Right renal pelvis (tissue), 4 donors: ENCODE data around the gene SPATA2L. TPM values are rescaled to one million over a fixed set of nuclear protein-coding genes. Genes with fewer than 3 reads are reported as not detected.
A peak's percentile ranks its signal among the peaks of the same experiment; 100 is the strongest.

ENCODE experiments used
- DNase-seq, 4 donors: peaks; one replicate each; pipeline ENCODE4 v3.0.0-alpha.2; 2013; ENCODE audit warnings: low read depth in 4 of 4, low spot score in 3 of 4, missing footprints in 1 of 4
- polyA plus RNA-seq, 4 donors: library from polyadenylated mRNA; unstranded; fragments of 120-200 nt; gene quantifications; one replicate each; pipeline ENCODE4 v1.2.1, GENCODE V29; 2013; ENCODE audit not compliant: insufficient read length in 4 of 4

Gene SPATA2L, protein sequence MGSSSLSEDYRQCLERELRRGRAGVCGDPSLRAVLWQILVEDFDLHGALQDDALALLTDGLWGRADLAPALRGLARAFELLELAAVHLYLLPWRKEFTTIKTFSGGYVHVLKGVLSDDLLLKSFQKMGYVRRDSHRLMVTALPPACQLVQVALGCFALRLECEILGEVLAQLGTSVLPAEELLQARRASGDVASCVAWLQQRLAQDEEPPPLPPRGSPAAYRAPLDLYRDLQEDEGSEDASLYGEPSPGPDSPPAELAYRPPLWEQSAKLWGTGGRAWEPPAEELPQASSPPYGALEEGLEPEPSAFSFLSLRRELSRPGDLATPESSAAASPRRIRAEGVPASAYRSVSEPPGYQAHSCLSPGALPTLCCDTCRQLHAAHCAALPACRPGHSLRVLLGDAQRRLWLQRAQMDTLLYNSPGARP
- polyA plus RNA-seq, result 10 to 100 TPM in 1 of 4 donors, 1 to 10 TPM in 3; 5.4 to 11.0 (median 6.0) TPM

DNA sequence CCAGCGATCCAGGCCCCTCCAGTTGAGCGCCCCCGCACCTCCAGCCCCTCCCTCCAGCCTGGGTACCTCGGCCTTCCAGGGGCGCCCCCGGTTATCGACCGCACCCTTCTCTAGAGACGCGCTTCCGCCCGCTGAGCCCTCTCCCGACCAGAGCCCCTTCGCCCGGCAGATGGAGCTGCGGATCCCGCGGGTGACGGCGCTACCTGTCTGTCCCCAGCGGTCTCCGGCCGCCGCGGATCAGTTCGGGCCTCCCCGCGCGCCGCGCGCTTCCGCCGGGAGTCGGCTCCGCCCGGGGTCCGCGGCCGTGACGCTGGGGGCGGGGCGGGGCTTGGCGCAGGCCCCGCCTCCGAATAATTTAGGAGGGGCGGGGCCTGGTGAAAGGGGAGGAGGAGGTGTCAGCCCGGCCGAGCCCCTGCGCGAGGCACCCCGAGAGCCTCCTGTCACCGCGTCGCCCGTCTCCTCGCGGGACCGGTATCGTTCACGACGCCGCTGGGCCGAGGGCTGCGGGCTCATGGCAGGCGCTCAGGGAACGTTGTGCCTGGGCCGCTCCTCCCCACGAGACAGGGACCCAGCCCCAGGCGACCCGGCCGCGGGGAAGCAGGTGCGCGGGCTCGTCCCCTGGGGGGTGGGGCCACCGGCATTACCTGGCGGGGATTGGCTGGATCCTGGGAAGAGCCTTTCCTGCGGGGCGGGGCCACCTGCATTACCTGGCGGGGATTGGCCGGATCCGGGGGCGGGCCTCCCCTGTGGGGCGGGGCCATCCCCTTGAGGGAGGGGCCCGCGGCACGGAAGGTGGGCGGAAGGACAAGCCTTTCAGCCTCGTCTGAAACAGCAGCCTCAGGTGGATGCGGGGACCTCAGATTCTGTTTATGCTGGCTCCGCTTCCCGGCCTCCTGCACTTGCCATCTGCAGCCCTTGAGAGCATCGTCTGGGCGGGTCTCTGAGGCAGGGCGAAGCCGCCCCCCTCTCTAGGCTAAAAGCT lies at the start of gene SPATA2L:
Gene SPATA2L, minus strand, starts transcription at position 281 of the 982 bp plus-strand sequence. CDS start 473 bp downstream, outside the sequence.
- DNase-seq, result peak; percentile 83 to 87 (median 84)

DNA sequence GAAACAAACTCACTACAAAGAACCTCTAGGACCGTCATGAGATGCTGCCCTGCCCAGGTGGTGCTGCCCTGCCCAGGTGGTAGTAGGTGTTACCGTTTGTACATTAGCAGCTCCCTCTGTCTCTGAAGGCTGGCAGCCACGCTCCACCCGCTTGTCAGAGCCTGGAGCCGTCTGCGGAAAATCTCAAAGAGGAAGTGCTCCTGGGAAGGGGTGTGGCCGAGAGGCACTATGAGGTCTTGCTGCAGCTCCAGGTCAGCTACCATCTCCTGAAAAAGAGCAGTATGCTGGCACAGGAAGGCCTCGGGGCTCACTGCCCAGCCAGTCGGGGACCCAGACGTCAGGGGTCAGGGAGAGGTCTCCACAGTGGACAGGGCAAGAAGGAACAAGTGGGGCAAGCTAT lies 48.1 kb upstream of the SPATA2L start:
- peak in 1 of 4 donors; percentile 5 for DNase-seq

DNA sequence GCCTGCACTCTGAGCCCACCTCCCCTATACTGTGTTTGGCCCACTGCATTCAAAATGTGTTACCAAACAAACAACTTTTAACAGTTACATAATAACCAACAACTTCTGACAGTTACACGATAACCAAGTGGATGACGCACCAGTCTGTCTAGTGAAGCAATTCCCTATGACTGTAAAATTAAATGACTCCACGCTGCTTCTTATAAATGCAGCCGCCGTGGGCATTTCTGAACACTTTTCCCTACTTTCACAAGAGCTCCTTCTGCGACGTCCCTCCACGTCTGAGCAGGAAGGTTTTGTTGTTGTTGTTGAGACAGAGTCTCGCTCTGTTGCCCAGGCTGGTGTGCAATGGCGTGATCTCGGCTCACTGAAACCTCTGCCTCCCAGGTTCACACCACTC lies 47.4 kb upstream of the SPATA2L start:
- no peak for DNase-seq

DNA sequence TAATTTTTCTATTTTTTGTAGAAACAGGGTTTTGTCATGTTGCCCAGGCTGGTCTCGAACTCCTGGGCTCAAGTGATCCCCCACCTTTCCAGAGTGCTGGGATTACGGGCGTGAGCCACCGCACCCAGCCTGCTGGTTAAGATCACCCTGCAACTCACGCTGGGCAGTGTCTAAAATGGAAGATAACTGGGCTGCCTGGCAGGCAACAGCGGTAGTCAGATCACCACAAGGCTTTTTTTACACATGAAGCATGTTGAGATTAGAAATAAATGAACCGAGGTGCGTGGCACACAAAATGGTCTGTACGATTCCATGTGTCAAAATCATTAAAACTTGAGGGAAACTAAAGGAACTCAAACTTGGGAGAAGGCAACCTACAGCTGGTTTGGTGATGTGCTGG lies 46.6 kb upstream of the SPATA2L start:
- no peak for DNase-seq

DNA sequence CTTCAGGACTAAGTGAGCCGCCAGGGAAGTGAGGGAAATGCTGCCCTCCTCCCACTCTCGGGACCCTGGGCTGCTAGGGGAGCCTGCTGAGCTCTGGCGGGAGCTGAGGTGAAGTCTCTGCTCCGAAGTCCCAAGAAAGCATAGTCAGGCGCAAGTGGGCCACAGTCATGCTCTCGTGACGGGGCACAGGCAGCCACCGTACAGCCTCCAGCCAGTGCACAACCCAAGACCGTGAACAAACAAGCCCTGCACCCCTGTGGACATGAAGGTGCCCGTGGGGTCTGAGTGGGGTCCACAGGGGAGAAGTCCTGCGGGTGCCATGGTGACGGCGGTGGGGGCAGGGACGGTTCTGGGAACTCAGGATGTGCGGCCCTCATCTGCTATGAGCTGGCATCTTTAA lies 44.5 kb upstream of the SPATA2L start:
- no peak for DNase-seq

DNA sequence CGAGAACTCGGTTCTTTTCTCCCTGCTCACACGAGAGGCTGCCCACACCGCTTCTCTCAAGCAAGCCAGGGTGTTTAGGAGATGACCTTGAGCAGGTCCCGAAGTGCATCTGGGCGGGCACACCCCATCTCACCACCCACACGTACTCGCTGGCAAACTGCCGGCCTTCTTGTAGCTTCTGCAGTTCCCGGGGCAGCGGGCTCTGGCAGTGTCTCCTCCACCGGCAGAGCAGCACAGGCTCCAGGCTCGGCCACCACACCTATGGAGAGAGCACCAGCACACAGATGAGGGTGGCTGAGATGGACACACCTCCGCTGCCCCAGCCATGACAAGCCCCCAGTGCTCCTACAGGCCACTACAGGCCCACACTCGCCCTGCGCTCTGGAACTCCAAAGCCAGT lies 43.3 kb upstream of the SPATA2L start:
- no peak for DNase-seq

DNA sequence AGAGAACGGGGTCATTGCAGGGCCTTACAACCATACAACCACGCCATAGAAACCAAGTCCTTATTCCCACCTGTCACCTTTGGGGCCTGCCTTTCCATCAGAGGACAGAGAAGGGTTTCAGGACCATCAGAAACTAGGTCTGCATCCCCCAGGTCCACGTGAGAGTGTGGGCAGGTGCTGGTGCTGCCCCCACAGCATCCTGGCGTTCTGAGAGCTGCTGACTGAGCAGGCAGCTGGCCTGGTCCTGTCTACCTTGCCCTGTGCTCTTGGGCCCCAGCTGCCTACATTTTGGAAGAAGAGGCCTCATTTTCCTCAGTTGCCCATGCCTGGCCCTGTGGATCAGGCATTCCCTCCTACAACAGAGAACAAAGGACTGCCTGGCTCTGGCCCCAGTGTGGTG lies 41.4 kb upstream of the SPATA2L start:
- no peak for DNase-seq

DNA sequence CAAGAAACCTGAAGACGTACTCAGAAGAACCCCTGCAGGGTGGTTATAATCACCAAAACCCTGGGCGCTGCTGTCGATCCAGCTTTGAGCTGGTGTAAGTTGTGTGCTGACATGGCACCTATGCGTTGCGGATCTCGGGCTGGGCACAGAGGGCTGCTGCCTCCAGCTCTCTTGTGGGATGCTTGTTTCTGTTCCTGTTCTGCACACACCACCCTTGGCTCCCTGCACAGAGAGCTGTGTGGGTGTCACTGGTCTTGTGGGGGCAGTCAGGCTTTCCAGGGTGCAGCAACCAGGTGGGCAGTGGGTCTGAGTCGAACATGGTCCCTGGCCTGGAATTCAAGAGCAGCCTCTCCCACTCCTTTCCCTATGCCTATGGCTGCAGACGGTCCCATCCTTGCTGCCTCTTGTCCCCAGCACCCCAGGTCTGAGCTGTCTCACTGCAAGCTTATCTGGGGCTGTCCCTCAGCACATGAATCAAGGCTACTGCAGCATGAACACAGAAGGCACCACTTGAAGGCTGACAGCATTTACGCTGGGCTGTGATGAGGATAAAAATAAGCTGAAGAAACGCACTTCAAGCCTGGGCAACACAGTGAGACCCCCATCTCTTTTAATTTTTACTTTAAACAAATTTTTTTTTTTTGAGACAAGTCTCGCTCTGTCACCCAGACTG lies 40.0 kb upstream of the SPATA2L start:
- no peak for DNase-seq

DNA sequence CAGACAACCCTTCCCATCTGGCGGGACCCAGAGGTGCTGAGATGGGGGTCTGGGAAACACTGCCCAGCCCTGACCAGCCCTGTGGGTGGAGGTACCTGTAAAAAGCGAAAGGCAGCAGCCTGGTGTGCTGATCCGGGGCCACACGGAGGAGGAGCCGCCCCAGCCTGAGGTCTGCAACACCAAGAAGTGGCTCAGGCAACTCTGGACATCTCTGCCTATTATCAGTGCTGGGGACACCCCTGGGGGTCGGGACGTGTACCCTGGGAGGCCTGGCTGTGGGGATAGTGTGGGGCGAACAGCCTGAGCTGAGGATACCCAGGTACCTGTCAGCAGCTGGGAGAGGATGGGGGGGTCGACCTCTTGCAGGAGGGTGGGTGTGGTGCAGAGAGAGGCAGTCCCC lies 37.9 kb upstream of the SPATA2L start:
- no peak for DNase-seq

DNA sequence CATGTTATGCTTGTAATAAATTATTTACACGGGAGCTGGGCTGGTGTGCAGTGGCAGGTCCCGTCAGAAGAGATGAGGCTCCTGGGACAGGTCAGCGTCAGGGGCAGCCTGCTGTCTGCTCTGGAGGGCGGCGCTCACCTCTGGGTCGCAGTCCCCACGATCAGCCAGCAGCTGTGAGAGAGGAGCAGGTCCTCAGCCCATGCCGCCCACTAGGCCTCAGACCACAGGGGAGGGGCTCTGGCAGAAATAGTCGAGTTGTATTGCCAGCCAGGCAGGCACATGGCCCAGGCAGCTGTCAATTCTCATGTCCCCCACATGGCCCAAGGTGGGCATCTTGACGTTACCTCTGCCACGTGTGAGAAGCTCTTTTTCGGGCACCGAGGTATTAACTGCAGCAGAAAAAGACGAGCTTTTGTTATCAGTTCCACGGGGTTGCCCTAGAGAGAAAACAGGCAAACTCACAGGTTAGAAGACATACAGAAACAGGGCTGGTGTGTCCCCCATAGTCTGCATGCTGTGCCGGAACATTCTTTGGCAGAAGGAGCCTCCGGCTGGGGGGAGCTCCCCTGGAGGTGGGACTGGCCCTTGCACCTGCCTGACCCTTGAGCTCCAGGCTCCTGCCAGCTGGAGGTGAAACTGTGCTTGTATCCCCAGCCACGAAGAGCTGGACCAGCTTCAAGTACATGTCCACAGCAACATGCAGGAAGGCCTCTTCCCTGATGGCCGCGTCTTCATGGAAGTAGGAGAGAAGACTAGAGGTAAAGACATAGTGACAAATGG lies 37.2 kb upstream of the SPATA2L start:
- no peak for DNase-seq

DNA sequence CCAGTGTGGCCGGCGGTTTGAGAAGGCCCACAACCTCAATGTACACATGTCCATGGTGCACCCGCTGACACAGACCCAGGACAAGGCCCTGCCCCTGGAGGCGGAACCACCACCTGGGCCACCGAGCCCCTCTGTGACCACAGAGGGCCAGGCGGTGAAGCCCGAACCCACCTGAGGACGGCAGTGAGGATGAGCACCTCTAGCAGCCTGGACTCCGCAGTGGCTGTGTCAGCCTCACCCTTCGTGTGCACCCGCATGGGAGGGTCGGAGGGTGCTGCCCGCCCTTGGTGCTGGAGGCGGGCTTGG lies 36.5 kb upstream of the SPATA2L start:
- DNase-seq, result no peak

DNA sequence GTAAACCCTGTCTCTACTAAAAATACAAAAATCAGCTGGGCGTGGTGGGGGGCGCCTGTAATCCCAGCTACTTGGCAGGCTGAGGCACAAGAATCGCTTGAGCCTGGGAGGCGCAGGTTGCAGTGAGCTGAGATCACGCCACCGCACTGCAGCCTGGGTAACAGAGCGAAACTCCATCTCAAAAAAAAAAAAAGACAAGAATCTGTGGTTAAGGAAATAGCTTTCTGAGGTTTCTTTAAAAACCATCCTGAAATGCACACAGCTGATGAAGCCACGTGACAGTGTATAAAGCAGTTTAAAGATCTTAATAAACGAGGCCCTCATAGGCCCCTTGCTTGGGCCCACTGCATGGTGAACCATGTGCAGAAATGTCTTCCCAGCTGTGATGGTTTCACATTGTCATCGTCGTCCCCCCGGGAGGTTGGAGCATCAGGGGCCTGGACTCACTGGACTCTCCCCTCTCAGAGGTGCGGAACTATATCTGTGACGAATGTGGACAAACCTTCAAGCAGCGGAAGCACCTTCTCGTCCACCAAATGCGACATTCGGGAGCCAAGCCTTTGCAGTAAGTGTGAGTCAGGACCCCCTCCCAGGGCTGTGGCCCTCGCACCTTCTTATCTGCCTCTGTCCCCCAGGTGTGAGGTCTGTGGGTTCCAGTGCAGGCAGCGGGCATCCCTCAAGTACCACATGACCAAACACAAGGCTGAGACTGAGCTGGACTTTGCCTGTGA lies 36.0 kb upstream of the SPATA2L start:
- DNase-seq, result no peak

DNA sequence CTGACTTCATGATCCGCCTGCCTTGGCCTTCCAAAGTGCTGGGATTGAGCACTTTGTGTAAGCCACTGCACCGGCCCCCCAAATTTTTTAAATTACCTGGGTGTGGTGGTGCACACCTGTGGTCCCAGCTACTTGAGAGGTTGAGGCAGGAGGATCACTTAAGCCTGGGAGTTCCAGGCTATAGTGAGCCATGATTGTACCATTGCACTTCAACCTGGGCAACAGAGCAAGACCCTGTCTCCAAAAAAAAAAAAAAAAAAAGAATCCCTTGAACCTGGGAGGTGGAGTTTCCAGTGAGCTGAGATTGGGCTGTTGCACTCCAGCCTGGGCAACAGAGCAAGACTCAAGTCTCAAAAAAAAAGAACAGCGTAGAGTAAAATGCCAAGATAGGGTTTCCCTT lies 35.0 kb upstream of the SPATA2L start:
- no peak for DNase-seq

DNA sequence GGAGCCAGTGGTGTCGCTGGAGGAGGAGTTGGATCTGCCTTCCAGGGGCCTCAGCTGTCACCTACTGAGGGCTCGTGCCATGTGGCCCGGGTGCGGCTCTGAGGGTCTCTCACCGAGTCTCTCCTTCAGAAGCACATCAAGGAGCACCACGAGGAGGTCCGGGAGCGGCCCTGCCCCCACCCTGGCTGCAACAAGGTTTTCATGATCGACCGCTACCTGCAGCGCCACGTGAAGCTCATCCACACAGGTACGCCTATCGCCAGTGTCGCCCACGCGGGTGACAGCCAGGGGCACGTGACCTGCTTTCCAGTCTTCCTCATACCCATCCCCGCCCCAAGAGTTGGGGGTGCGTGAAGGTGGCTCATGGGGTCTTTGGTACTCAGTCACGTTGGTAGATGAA lies 32.3 kb upstream of the SPATA2L start:
- no peak for DNase-seq

DNA sequence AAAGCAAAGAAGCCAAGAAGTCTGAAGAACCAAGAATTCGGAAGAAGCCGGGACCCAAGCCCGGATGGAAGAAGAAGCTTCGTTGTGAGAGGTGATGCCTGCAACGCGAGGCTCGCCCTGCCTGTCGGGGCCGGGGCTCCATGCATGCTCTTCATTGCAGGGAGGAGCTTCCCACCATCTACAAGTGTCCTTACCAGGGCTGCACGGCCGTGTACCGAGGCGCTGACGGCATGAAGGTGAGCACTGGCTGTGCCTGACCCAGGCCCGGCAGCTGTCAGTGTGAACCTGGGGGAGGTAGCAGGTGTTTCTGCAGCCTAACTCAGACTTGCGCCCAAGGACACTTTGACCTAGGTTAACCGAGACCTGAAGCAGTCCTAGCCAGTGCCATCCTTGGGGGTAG lies 31.8 kb upstream of the SPATA2L start:
- DNase-seq, result no peak

DNA sequence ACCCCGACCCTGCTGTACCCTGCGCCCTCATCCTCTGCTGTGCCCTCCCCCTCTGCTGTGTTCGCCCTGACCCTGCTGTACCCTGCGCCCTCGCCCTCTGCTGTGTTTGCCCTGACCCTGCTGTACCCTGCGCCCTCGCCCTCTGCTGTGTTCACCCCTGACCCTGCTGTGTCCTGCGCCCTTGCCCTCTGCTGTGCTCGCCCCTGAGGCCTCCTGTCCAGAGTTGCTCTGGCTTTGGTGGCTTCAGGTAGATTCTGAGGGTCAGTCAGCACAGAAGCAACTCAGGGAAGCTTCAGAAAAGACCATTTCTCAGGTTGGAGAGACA lies 31.4 kb upstream of the SPATA2L start:
- no peak for DNase-seq

DNA sequence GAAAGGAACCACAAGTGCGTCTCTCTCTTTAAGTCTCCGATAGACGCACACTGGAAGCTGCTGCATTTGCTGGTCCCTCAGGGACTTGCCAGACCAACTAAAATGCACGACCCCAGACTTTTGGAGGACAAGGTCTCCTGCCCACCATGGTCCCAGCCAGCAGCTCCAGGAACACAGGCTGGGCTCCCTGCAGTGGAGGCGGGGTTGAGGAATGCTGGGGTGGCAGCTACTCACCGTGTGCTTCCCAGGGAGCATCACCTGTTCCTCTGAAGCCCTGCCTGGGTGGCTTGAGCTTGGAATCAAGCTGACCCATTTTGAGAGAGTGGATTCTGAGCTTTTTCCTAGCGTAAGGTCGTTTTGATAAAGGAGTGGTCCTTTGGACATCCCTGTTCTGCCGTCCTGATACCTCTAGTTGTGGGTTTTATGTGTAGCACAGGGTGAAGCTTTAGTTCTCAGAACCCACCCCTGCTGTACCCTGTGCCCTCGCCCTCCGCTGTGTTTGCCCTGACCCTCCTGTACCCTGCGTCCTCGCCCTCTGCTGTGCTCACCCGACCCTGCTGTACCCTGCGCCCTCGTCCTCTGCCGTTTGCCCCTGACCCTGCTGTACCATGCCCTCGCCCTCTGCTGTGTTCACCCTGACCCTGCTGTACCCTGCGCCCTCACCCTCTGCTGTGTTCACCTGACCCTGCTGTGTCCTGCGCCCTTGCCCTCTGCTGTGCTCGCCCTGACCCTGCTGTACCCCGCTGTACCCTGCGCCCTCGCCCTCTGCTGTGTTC lies 30.8 kb upstream of the SPATA2L start:
- DNase-seq, result no peak

DNA sequence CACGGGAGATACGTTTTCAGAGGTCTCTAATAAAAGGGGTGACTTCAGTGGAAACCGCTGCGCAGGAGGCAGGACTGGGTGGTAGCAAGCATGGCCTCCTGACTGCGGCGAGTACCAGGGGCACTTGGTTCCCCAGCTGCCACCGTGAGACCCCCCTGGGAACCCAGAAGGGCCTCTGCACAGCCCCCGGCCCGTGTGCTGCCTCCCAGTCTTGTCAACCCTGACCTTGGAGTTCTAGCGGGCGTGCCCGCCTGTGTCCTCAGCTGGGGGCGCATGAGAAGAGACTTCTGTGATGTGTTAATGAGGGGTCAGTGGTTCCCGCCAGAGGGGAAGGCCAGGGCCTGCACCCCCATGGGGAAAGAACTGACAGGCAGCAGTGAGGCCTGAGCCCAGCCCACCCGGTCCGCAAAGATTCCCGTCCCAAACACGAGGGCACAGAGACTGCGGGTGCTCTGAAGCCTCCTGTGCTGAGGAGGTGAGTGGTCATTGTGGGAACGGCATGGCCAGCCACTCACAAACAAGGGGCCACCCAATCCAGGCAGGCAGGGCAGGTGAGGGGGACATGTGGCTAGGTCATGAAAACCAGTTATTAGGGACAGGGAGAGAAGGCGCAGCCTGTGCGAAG lies 29.2 kb upstream of the SPATA2L start:
- no peak for DNase-seq
